ENCODE results near the gene KDM4C.

- TF ChIP-seq POLR2AphosphoS5 (IDR thresholded peaks at IDR 0.05; ENCODE audit: borderline replicate concordance, low read depth, low read length) (no peak), EZH2 (IDR thresholded peaks at IDR 0.05) (no peak)
These were observed 152.7 kb downstream of the KDM4C start for GRCh38 chr9:6910497-6910896.

Measured in SK-N-MC (cell line).